ENCODE measurements around the gene RASIP1.
"Not testable (repeated sequence)": the region's sequence is repeated elsewhere in the genome, so short reads cannot be mapped to it uniquely, and the experiment has no call there.

RASIP1 gene

GRCh38 chr19:48731452-48731851 is 9.0 kb downstream of the RASIP1 start:
- DNase-seq (ENCODE audit: low read depth) = no peak

- DNase-seq (ENCODE audit: low read depth) = no peak
Measured at GRCh38 chr19:48728911-48729664, 11.3 kb downstream of the RASIP1 start.

- no peak for DNase-seq (ENCODE audit: low read depth)
Measured at GRCh38 chr19:48726556-48726955, 13.9 kb downstream of the RASIP1 start.

- no peak for DNase-seq (ENCODE audit: low read depth)
Measured at GRCh38 chr19:48724796-48725753, 15.3 kb downstream of the RASIP1 start.

GRCh38 chr19:48722196-48722708 is 18.2 kb downstream of the RASIP1 start:
- no peak for DNase-seq (ENCODE audit: low read depth)

- DNase-seq (ENCODE audit: low read depth) = peak; percentile 88
Measured at GRCh38 chr19:48720613-48721296, 19.7 kb downstream of the RASIP1 start.

- DNase-seq (ENCODE audit: low read depth) = no peak
Measured at GRCh38 chr19:48720251-48720612, 20.2 kb downstream of the RASIP1 start.

- DNase-seq (ENCODE audit: low read depth) = no peak
Measured at GRCh38 chr19:48719263-48720171, 20.9 kb downstream of the RASIP1 start, which contains the start of gene MAMSTR. Gene MAMSTR, minus strand, starts transcription at chr19:48719725. Its CDS starts 694 bp downstream, at chr19:48719031.

- no peak for DNase-seq (ENCODE audit: low read depth)
Measured at GRCh38 chr19:48718711-48719231, 21.6 kb downstream of the RASIP1 start.

- not testable (repeated sequence) for DNase-seq (ENCODE audit: low read depth)
Measured at GRCh38 chr19:48718106-48718505, 22.3 kb downstream of the RASIP1 start.

- DNase-seq (ENCODE audit: low read depth) = no peak
Measured at GRCh38 chr19:48716562-48717291, 23.7 kb downstream of the RASIP1 start.

- DNase-seq (ENCODE audit: low read depth) = no peak
Measured at GRCh38 chr19:48715681-48716171, 24.7 kb downstream of the RASIP1 start.

- DNase-seq (ENCODE audit: low read depth) = no peak
Measured at GRCh38 chr19:48714759-48715675, 25.4 kb downstream of the RASIP1 start.

GRCh38 chr19:48713864-48714755 is 26.3 kb downstream of the RASIP1 start:
- DNase-seq (ENCODE audit: low read depth) = peak; percentile 98

GRCh38 chr19:48713041-48713863 is 27.2 kb downstream of the RASIP1 start:
- DNase-seq (ENCODE audit: low read depth) = no peak

GRCh38 chr19:48711106-48711662 is 29.2 kb downstream of the RASIP1 start:
- no peak for DNase-seq (ENCODE audit: low read depth)

- DNase-seq (ENCODE audit: low read depth) = no peak
Measured at GRCh38 chr19:48708471-48708870, 31.9 kb downstream of the RASIP1 start.

All from activated T-cell treated with anti-CD3 and anti-CD28 coated beads for 48 hours (primary cell).